Measurements from ENCODE around the gene SYT13.

DNA sequence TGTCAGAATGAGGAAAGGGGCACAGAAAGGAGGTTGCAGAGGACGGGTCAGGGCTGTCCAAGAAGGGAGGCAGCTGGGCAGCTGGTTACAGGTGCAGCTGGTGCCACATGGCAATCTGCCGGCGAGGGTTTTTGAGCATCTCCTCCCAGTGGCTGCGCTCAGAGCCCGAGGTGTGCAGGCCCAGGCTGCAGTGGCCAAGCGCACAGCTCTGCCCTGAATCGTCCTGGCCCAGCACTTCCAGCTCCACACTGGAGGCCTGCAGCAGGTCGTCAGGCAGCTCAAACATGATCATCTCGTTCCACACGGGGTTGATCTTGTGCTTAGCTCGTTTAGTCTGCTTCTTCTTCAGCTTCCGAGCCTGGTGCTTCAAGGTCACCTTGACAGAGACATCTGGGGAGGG, 42.2 kb downstream of the SYT13 start:
- no peak for TF ChIP-seq EZH2phosphoT487 (IDR thresholded peaks at IDR 0.05; ENCODE audit: low read depth, severe bottlenecking, unreplicated experiment)
- TF ChIP-seq EZH2 (IDR thresholded peaks at IDR 0.05; ENCODE audit: borderline replicate concordance) = no peak
- TF ChIP-seq, protein P1, sequence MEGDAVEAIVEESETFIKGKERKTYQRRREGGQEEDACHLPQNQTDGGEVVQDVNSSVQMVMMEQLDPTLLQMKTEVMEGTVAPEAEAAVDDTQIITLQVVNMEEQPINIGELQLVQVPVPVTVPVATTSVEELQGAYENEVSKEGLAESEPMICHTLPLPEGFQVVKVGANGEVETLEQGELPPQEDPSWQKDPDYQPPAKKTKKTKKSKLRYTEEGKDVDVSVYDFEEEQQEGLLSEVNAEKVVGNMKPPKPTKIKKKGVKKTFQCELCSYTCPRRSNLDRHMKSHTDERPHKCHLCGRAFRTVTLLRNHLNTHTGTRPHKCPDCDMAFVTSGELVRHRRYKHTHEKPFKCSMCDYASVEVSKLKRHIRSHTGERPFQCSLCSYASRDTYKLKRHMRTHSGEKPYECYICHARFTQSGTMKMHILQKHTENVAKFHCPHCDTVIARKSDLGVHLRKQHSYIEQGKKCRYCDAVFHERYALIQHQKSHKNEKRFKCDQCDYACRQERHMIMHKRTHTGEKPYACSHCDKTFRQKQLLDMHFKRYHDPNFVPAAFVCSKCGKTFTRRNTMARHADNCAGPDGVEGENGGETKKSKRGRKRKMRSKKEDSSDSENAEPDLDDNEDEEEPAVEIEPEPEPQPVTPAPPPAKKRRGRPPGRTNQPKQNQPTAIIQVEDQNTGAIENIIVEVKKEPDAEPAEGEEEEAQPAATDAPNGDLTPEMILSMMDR (IDR thresholded peaks at IDR 0.05; ENCODE audit: poor library complexity) = no peak
